H1 (cell line): ENCODE results near the gene SHISA7. TPM values are rescaled to one million over a fixed set of nuclear protein-coding genes. Genes with fewer than 3 reads are reported as not detected.

ENCODE experiments used
- CTCF ChIA-PET: fragments of 300-600 bp; sonication (Branson Sonifier 250); formaldehyde crosslinking; loops from one replicate; lab custom pipeline; 2021; ENCODE audit not compliant: partially characterized antibody; lab: Charles Lee
- POLR2A ChIA-PET: fragments of 300-600 bp; sonication (Branson Sonifier 250); formaldehyde crosslinking; loops from one replicate; lab custom pipeline; 2021; ENCODE audit warnings: inconsistent platforms; ENCODE audit not compliant: partially characterized antibody; lab: Charles Lee
- DNase-seq, 2 experiments: peaks; one replicate each; pipeline versions ENCODE4 v3.0.0 to v3.0.0-alpha.2; 2010 to 2022; ENCODE audit warnings: low spot score in 2 of 2, low read depth in 1 of 2, mixed read lengths in 1 of 2
- FAIRE-seq: peaks from 2 replicates; lab custom pipeline; 2011; peaks lifted over from hg19 to GRCh38; lab: Jason Lieb, UNC
- H2AFZ ChIP-seq: 2 replicates; pipeline ENCODE4 v1.8.1; 2012; ENCODE audit warnings: low read length, inconsistent platforms
- H2AK5ac ChIP-seq: 2 replicates; pipeline ENCODE4 v1.6.1; 2013; ENCODE audit warnings: low read depth, low read length
- H2BK120ac ChIP-seq: replicated peaks from 2 replicates; pipeline ENCODE3; 2013; ENCODE audit warnings: low read depth, low read length, inconsistent platforms
- H2BK12ac ChIP-seq: 2 replicates; pipeline ENCODE4 v1.6.1; 2013; ENCODE audit warnings: low read depth, low read length
- H2BK15ac ChIP-seq: 2 replicates; pipeline ENCODE4 v1.6.1; 2013; ENCODE audit warnings: low read length
- H2BK20ac ChIP-seq: 2 replicates; pipeline ENCODE4 v1.6.1; 2013; ENCODE audit warnings: low read length
- H2BK5ac ChIP-seq: 2 replicates; pipeline ENCODE4 v1.6.1; 2013; ENCODE audit warnings: low read depth, low read length
- H3K14ac ChIP-seq: 2 replicates; pipeline ENCODE4 v1.6.1; 2013; ENCODE audit warnings: inconsistent platforms; ENCODE audit not compliant: insufficient read length
- H3K18ac ChIP-seq: 2 replicates; pipeline ENCODE4 v1.6.1; 2013; ENCODE audit warnings: low read length; ENCODE audit errors: extremely low read depth
- H3K23ac ChIP-seq: 2 replicates; pipeline ENCODE4 v1.6.1; 2013; ENCODE audit warnings: inconsistent platforms; ENCODE audit not compliant: insufficient read length
- H3K23me2 ChIP-seq: 2 replicates; pipeline ENCODE4 v1.6.1; 2013; ENCODE audit warnings: low read depth, low read length
- H3K27ac ChIP-seq: 2 replicates; pipeline ENCODE4 v1.6.1; 2011; ENCODE audit warnings: low read depth, low read length, inconsistent platforms
- H3K27me3 ChIP-seq, 4 experiments: replicated peaks in 1 of 4; 1 replicate in 1 of 4; 2 replicates in 3 of 4; pipeline versions ENCODE4 v1.6.1 to v1.8.1; 2011 to 2013; ENCODE audit warnings: low read length in 3 of 4, mild to moderate bottlenecking in 3 of 4, inconsistent platforms in 2 of 4, mixed read lengths in 2 of 4, moderate library complexity in 1 of 4; ENCODE audit not compliant: control insufficient read depth in 3 of 4, insufficient read depth in 3 of 4; ENCODE audit errors: extremely low read depth in 1 of 4
- H3K36me3 ChIP-seq, 4 experiments: 2 replicates each; pipeline versions ENCODE4 v1.6.1 to v1.8.1; 2011 to 2013; ENCODE audit warnings: mild to moderate bottlenecking in 4 of 4, low read length in 3 of 4, moderate library complexity in 2 of 4, control low read depth in 1 of 4, inconsistent platforms in 1 of 4; ENCODE audit not compliant: insufficient read depth in 4 of 4, control insufficient read depth in 2 of 4
- H3K4ac ChIP-seq: replicated peaks from 2 replicates; pipeline ENCODE3; 2013; ENCODE audit warnings: low read length, low read depth, mixed read lengths, inconsistent platforms; ENCODE audit not compliant: insufficient read length
- H3K4me1 ChIP-seq, 4 experiments: replicated peaks in 1 of 4; 1 replicate in 1 of 4; 2 replicates in 3 of 4; pipeline versions ENCODE4 v1.6.1 to v1.8.1; 2011 to 2013; ENCODE audit warnings: low read length in 3 of 4, inconsistent platforms in 2 of 4, mixed read lengths in 1 of 4; ENCODE audit not compliant: insufficient read depth in 4 of 4, control insufficient read depth in 3 of 4
- H3K4me2 ChIP-seq, 2 experiments: 2 replicates each; pipeline versions ENCODE4 v1.6.1 to v1.8.1; 2011 to 2013; ENCODE audit warnings: low read depth in 2 of 2, low read length in 2 of 2, control low read depth in 1 of 2, inconsistent platforms in 1 of 2, mild to moderate bottlenecking in 1 of 2; ENCODE audit not compliant: insufficient read depth in 1 of 2
- H3K4me3 ChIP-seq, 4 experiments: fragments of 200-600, 300-600 bp in 1 of 4; sonication (generic), shearing (Covaris generic), sonication (Bioruptor Twin) in 1 of 4; 2 replicates each; pipeline versions ENCODE4 v1.5.1 to v1.8.1; 2011 to 2016; ENCODE audit warnings: low read length in 4 of 4, low read depth in 3 of 4, control low read depth in 2 of 4, inconsistent platforms in 2 of 4, mild to moderate bottlenecking in 2 of 4, mixed read lengths in 1 of 4, moderate library complexity in 1 of 4; ENCODE audit not compliant: insufficient read depth in 2 of 4; ENCODE audit errors: extremely low read depth in 1 of 4
- H3K56ac ChIP-seq: replicated peaks from 2 replicates; pipeline ENCODE3; 2013; ENCODE audit warnings: low read depth, mild to moderate bottlenecking, mixed read lengths, low read length, inconsistent platforms; ENCODE audit not compliant: insufficient read length
- H3K79me1 ChIP-seq: 2 replicates; pipeline ENCODE4 v1.6.1; 2013; ENCODE audit warnings: low read depth, low read length, control low read depth
- H3K79me2 ChIP-seq, 2 experiments: 2 replicates each; pipeline versions ENCODE4 v1.6.1 to v1.8.1; 2012 to 2013; ENCODE audit warnings: low read length in 2 of 2, mild to moderate bottlenecking in 2 of 2, inconsistent platforms in 1 of 2; ENCODE audit not compliant: insufficient read depth in 2 of 2, control insufficient read depth in 1 of 2
- H3K9ac ChIP-seq, 4 experiments: replicated peaks in 1 of 4; 1 replicate in 1 of 4; 2 replicates in 3 of 4; pipeline versions ENCODE4 v1.6.1 to v1.8.1; 2011 to 2013; ENCODE audit warnings: low read depth in 3 of 4, low read length in 3 of 4, control low read depth in 2 of 4, mild to moderate bottlenecking in 2 of 4, moderate library complexity in 2 of 4, inconsistent platforms in 1 of 4; ENCODE audit errors: extremely low read depth in 1 of 4
- H3K9me3 ChIP-seq, 2 experiments: 2 replicates each; pipeline versions ENCODE4 v1.6.1 to v1.8.1; 2012 to 2013; ENCODE audit warnings: mild to moderate bottlenecking in 2 of 2, moderate library complexity in 2 of 2, control low read depth in 1 of 2, inconsistent platforms in 1 of 2, low read depth in 1 of 2, low read length in 1 of 2, mixed read lengths in 1 of 2; ENCODE audit not compliant: insufficient read depth in 2 of 2
- H4K20me1 ChIP-seq, 2 experiments: replicated peaks in 1 of 2; 2 replicates each; pipeline versions ENCODE3 to v1.8.1; 2011 to 2013; ENCODE audit warnings: inconsistent platforms in 2 of 2, low read length in 2 of 2, mild to moderate bottlenecking in 1 of 2; ENCODE audit not compliant: insufficient read depth in 2 of 2, control insufficient read depth in 1 of 2
- H4K5ac ChIP-seq: 2 replicates; pipeline ENCODE4 v1.6.1; 2013; ENCODE audit warnings: low read length, low read depth, mixed read lengths, inconsistent platforms; ENCODE audit not compliant: insufficient read length
- H4K8ac ChIP-seq: 2 replicates; pipeline ENCODE4 v1.8.0; 2013; ENCODE audit warnings: mild to moderate bottlenecking, moderate library complexity, low read length, inconsistent platforms; ENCODE audit not compliant: insufficient read depth; ENCODE audit errors: extremely low read depth
- H4K91ac ChIP-seq: replicated peaks from 2 replicates; pipeline ENCODE3; 2013; ENCODE audit warnings: low read length, mixed read lengths, inconsistent platforms; ENCODE audit not compliant: insufficient read length
- E2F6 ChIP-seq: IDR thresholded peaks from 2 replicates; pipeline ENCODE4 v1.6.1; 2012; ENCODE audit warnings: inconsistent platforms
- WGBS, 2 experiments: shearing (Covaris generic) in 1 of 2; methylation state at CpG; one replicate each; pipeline versions ENCODE4 v1.1.6 to v1.1.7; 2013 to 2015; ENCODE audit warnings: low lambda C conversion rate in 2 of 2, mixed read lengths in 2 of 2, inconsistent platforms in 1 of 2, low coverage in 1 of 2, missing lambda C conversion rate in 1 of 2; ENCODE audit not compliant: insufficient replicate concordance in 2 of 2, insufficient coverage in 1 of 2, insufficient read length in 1 of 2; ENCODE audit errors: extremely low coverage in 1 of 2, missing lambda C conversion rate in 1 of 2; 5-methylcytosine and 5-hydroxymethylcytosine counted together
- long read RNA-seq, 2 experiments: library from RNA in 1 of 2; library from capped mRNA in 1 of 2; stranded (forward); transcript quantifications; one replicate each; pipeline ENCODE4 v2.0.0, GENCODE V29; 2021; ENCODE audit warnings: inconsistent platforms in 1 of 2
- polyA minus RNA-seq, 3 experiments: library from RNA; depleted of rRNA, polyadenylated mRNA; stranded (reverse); fragments of >200 nt; gene quantifications; 1 replicate in 2 of 3; 2 replicates in 1 of 3; pipeline ENCODE4 v1.2.3, GENCODE V29; 2011
- polyA plus RNA-seq, 7 experiments: library from polyadenylated mRNA; depleted of rRNA in 3 of 7; stranded (reverse) in 5 of 7; unstranded in 2 of 7; fragments of >200 nt in 5 of 7; fragments of 200-250 nt in 2 of 7; gene quantifications; 1 replicate in 5 of 7; 2 replicates in 1 of 7; 4 replicates in 1 of 7; pipeline versions ENCODE4 v1.2.1 to v1.2.3, GENCODE V29; 2011 to 2013; ENCODE audit warnings: missing spikeins in 2 of 7, mixed read lengths in 2 of 7
- total RNA-seq: library from RNA; stranded (reverse); fragmentation: NEBNext Ultra II Directional; extraction: Animal tissue kit (Norgen Biotek cat#: 25700); gene quantifications from 2 replicates; pipeline ENCODE4 v1.2.1, GENCODE V29; 2021
- TF ChIP-seq, protein P1 (sequence below): IDR thresholded peaks from 2 replicates; pipeline ENCODE4 v1.6.1; 2012; ENCODE audit warnings: inconsistent platforms
- TF ChIP-seq, protein P2 (sequence below): IDR thresholded peaks from 2 replicates; pipeline ENCODE4 v1.6.1; 2011; ENCODE audit warnings: low read depth, mild to moderate bottlenecking, low read length; ENCODE audit not compliant: insufficient read depth

SHISA7 gene
- total RNA-seq, result 0.98 and 1.0 TPM in 2 replicates
- 0.76 and 1.1 TPM in 2 replicates for polyA plus RNA-seq (2011; rRNA removed)
- polyA plus RNA-seq (2011; cell fraction: cytosol; rRNA removed), result 0.54 TPM
- polyA plus RNA-seq (2011; cell fraction: nucleus; rRNA removed), result 1.2 TPM
- 0.58 to 1.3 TPM (median 1.1 TPM) in 4 replicates for polyA plus RNA-seq (2012, experiment 1 of 2)
- polyA plus RNA-seq (2012, experiment 2 of 2), result 0.34 TPM
- polyA plus RNA-seq (2013, experiment 1 of 2), result 0.91 TPM
- polyA plus RNA-seq (2013, experiment 2 of 2), result 1.0 TPM
- polyA minus RNA-seq (2011; rRNA and poly(A)+ RNA removed), result 0.63 and 0.82 TPM in 2 replicates
- polyA minus RNA-seq (2011; cell fraction: cytosol; rRNA and poly(A)+ RNA removed), result 0.66 TPM
- 1.00 TPM for polyA minus RNA-seq (2011; cell fraction: nucleus; rRNA and poly(A)+ RNA removed)
- long read RNA-seq, experiment 1, partial matches to known transcripts, result 0 of 1 reads
- long read RNA-seq, experiment 1, other reads (novel, unspliced or antisense), result 1 of 1 reads
- long read RNA-seq, experiment 2, result 0 reads

DNA sequence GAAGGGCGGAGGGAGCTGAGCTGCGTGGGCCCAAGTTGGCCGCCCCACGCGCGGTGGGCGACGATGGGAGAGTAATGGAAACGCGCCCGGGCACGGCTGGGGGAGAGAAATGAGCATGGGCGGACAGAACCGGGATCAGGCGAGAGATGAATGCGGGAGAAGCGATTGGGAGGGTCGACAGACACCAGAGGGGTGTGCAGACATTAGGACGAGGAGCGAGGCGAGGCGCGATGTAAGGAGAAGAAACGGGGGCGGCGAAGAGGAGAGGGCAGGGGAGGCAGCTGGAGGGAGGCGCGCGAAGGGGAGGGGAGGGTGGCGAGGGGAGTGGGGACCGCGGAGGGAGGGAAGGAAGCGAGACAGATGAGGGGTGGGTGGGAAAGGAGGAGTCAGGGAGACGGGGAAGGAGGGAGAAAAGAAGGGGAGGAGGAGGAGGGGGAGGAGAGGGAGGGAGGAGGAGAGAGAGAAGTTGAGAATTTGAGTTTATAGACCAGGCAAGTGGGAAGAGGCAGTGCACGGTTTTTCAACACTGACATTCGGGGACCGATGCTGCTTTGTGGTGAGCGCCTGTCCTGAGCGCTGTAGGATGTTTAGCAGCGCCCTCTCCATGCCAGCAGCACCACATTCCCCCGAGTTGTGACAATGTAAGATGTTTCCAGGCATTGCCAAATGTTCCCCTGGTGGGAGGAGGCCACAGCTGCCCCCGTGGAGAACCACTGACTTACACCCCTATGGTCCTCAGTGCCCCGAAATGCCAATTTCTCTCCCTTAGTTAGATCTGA lies at the start of gene SHISA7:
Gene SHISA7, minus strand, starts transcription at position 256 of the 779 bp plus-strand sequence. CDS start 437 bp downstream, outside the sequence.
- ChIA-PET CTCF (interaction anchor here (0.6 to 2.5 kb wide), 5 partner anchors 10 to 1304 kb away, joined by 3 to 13 read pairs (median 4); no protein-coding TSS in a partner anchor), POLR2A (interaction anchor here (1.0 to 4.4 kb wide), 4 partner anchors 10 to 183 kb away, joined by 3 to 21 read pairs (median 6); partner anchors contain the start of genes UBE2S and ZNF628)
- H2BK20ac ChIP-seq, result no peak within 1 kb of the TSS
- no peak within 1 kb of the TSS for H3K27ac ChIP-seq
- peak within 1 kb of the TSS in 2 of 4 experiments; percentile 18 to 65; a peak in 3 of 8 replicates for H3K4me3 ChIP-seq
- TF ChIP-seq, protein P1, sequence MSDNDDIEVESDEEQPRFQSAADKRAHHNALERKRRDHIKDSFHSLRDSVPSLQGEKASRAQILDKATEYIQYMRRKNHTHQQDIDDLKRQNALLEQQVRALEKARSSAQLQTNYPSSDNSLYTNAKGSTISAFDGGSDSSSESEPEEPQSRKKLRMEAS, result 0 out of 2 replicates have a peak, but pooled peaks have one; percentile 38
- peak; percentile 59 for TF ChIP-seq E2F6
- TF ChIP-seq, protein P2, sequence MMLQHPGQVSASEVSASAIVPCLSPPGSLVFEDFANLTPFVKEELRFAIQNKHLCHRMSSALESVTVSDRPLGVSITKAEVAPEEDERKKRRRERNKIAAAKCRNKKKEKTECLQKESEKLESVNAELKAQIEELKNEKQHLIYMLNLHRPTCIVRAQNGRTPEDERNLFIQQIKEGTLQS, result no peak
- peak in 1 of 2 experiments; percentile 58 for DNase-seq
- H4K91ac ChIP-seq, result no peak within 1 kb of the TSS
- H2AK5ac ChIP-seq, result no peak within 1 kb of the TSS
- no peak within 1 kb of the TSS for H2BK12ac ChIP-seq
- peaks cover 19% of the 10 kb centered on the region; the same call in 1 of the 2 replicates for H3K23me2 ChIP-seq
- FAIRE-seq, result no peak
- H3K4me1 ChIP-seq, result peaks cover 6 to 19% (median 9%) of the 10 kb centered on the region in 4 experiments; a peak in 6 of 7 replicates
- no peak within 1 kb of the TSS for H3K18ac ChIP-seq
- H2AFZ ChIP-seq, result no peak within 1 kb of the TSS
- peaks cover 3 to 21% of the 10 kb centered on the region in 2 experiments for H4K20me1 ChIP-seq
- 6% methylated on average over 28 of the region's 43 CpGs; no CpG with 5 or more reads in 1 of the 2 experiments for WGBS, 2 experiments
- H3K27me3 ChIP-seq, result peaks cover 49 to 96% (median 86%) of the 10 kb centered on the region in 4 experiments
- no peak within 1 kb of the TSS for H4K5ac ChIP-seq
- no peak within 1 kb of the TSS for H3K4ac ChIP-seq
- H4K8ac ChIP-seq, result peak within 1 kb of the TSS; percentile 14; the same call in 1 of the 2 replicates
- H3K9ac ChIP-seq, result no peak within 1 kb of the TSS
- H3K4me2 ChIP-seq, result peak within 1 kb of the TSS; percentile 82 to 92
- H3K79me1 ChIP-seq, result no peaks in the 10 kb centered on the region
- no peak within 1 kb of the TSS for H3K23ac ChIP-seq
- H2BK15ac ChIP-seq, result no peak within 1 kb of the TSS
- H3K56ac ChIP-seq, result no peak within 1 kb of the TSS
- H3K14ac ChIP-seq, result no peak within 1 kb of the TSS
- no peaks in the 10 kb centered on the region for H3K36me3 ChIP-seq
- no peaks in the 10 kb centered on the region for H3K79me2 ChIP-seq
- H3K9me3 ChIP-seq, result no peaks in the 10 kb centered on the region
- no peak within 1 kb of the TSS for H2BK120ac ChIP-seq
- no peak within 1 kb of the TSS for H2BK5ac ChIP-seq
